ENCODE data around the gene SNX17.

- TF ChIP-seq CTCF (IDR thresholded peaks at IDR 0.05) (no peak), POLR2AphosphoS5 (IDR thresholded peaks at IDR 0.05) (no peak), POLR2A (IDR thresholded peaks at IDR 0.05) (no peak)
Measured at GRCh38 chr2:27369471-27370025, 868 bp upstream of the SNX17 start.
